Hematopoietic multipotent progenitor cell (in vitro differentiated cells): ENCODE measurements around the gene ALKBH6. TPM values are rescaled to one million over a fixed set of nuclear protein-coding genes. Genes with fewer than 3 reads are reported as not detected.
A peak's percentile ranks its signal among the peaks of the same experiment; 100 is the strongest.

Experiments
- DNase-seq, 3 donors: peaks; one replicate each; pipeline ENCODE4 v3.0.0-alpha.2; 2011 to 2015; ENCODE audit warnings: low read depth in 2 of 3, low spot score in 2 of 3
- total RNA-seq: library from RNA; depleted of rRNA; stranded (reverse); fragments of >200 nt; gene quantifications from one replicate; pipeline ENCODE4 v1.2.3, GENCODE V29; 2012

Gene ALKBH6
- total RNA-seq, 1 donor: 13.7 TPM

GRCh38 chr19:36031308-36031707, 17.3 kb upstream of the ALKBH6 start:
- no peak for DNase-seq

- no peak for DNase-seq
Measured at GRCh38 chr19:36030264-36031148, 16.5 kb upstream of the ALKBH6 start.

- DNase-seq: no peak
Measured at GRCh38 chr19:36028313-36029041, 14.5 kb upstream of the ALKBH6 start.

- no peak for DNase-seq
Measured at GRCh38 chr19:36027696-36028095, 13.7 kb upstream of the ALKBH6 start.

- no peak for DNase-seq
Measured at GRCh38 chr19:36026091-36026876, 12.3 kb upstream of the ALKBH6 start.

- no peak for DNase-seq
Measured at GRCh38 chr19:36025541-36025940, 11.5 kb upstream of the ALKBH6 start.

- no peak for DNase-seq
Measured at GRCh38 chr19:36023432-36023831, 9.4 kb upstream of the ALKBH6 start.

GRCh38 chr19:36019061-36019670, 5.2 kb upstream of the ALKBH6 start:
- DNase-seq: no peak

- no peak for DNase-seq
Measured at GRCh38 chr19:36013280-36014011, 567 bp downstream of the ALKBH6 start.

GRCh38 chr19:36010402-36010801, 3.6 kb downstream of the ALKBH6 start:
- DNase-seq: no peak

- no peak for DNase-seq
Measured at GRCh38 chr19:36009633-36010379, 4.2 kb downstream of the ALKBH6 start.

GRCh38 chr19:36009220-36009619, 4.8 kb downstream of the ALKBH6 start:
- DNase-seq: peak in 1 of 3 donors; percentile 30

GRCh38 chr19:36008336-36008978, 5.6 kb downstream of the ALKBH6 start, which contains the start of gene SYNE4:
TSS of gene SYNE4 (minus strand) at chr19:36008813. CDS start at chr19:36008681, 132 bp downstream.
- DNase-seq: no peak

GRCh38 chr19:36006955-36007354, 7.1 kb downstream of the ALKBH6 start:
- no peak for DNase-seq

- DNase-seq: no peak
Measured at GRCh38 chr19:36003284-36003683, 10.7 kb downstream of the ALKBH6 start.

GRCh38 chr19:36001605-36002004, 12.4 kb downstream of the ALKBH6 start:
- DNase-seq: no peak

- no peak for DNase-seq
Measured at GRCh38 chr19:35996777-35997176, 17.2 kb downstream of the ALKBH6 start.
